Large intestine (tissue), 3 donors: ENCODE results near the gene PHF2. TPM values are rescaled to one million over a fixed set of nuclear protein-coding genes. Genes with fewer than 3 reads are reported as not detected.

Experiments used
- DNase-seq, 2 donors: peaks; one replicate each; pipeline versions ENCODE4 v3.0.0 to v3.0.0-alpha.2; 2013
- H3K27ac ChIP-seq: one replicate; pipeline ENCODE4 v1.5.1; 2013; ENCODE audit warnings: low read length
- H3K27me3 ChIP-seq: 2 replicates; pipeline ENCODE4 v1.6.1; 2013; ENCODE audit warnings: low read length; ENCODE audit not compliant: control insufficient read depth, insufficient read depth
- H3K36me3 ChIP-seq: 2 replicates; pipeline ENCODE4 v1.6.1; 2013; ENCODE audit warnings: low read length; ENCODE audit not compliant: control insufficient read depth, insufficient read depth
- H3K4me1 ChIP-seq: one replicate; pipeline ENCODE4 v1.6.1; 2013; ENCODE audit warnings: low read length; ENCODE audit not compliant: control insufficient read depth, insufficient read depth
- H3K4me3 ChIP-seq: one replicate; pipeline ENCODE4 v1.5.1; 2013; ENCODE audit warnings: low read length
- H3K9me3 ChIP-seq: one replicate; pipeline ENCODE4 v1.6.1; 2013; ENCODE audit warnings: mild to moderate bottlenecking, low read depth, low read length, moderate library complexity; ENCODE audit not compliant: control insufficient read depth
- WGBS: methylation state at CpG from one replicate; pipeline ENCODE4 v1.1.5; 2013; ENCODE audit warnings: low lambda C conversion rate; ENCODE audit not compliant: insufficient coverage; 5-methylcytosine and 5-hydroxymethylcytosine counted together
- polyA plus RNA-seq: library from polyadenylated mRNA; unstranded; fragments of 120-200 nt; gene quantifications from one replicate; pipeline ENCODE4 v1.2.1, GENCODE V29; 2013

The PHF2 gene
- polyA plus RNA-seq, 1 donor = 24.9 TPM

- no peak for DNase-seq
- Histone ChIP-seq H3K36me3 (no peaks in the 10 kb centered on the region), H3K4me1 (no peaks in the 10 kb centered on the region), H3K4me3 (no peak overlapping the region), H3K27ac (no peak overlapping the region), H3K9me3 (no peaks in the 10 kb centered on the region), H3K27me3 (no peaks in the 10 kb centered on the region)
- no CpG with 5 or more reads among the region's 2 CpGs for WGBS
These were observed 133.4 kb downstream of the PHF2 start for GRCh38 chr9:93709600-93710369.

GRCh38 chr9:93710370-93710723, 134.0 kb downstream of the PHF2 start:
- DNase-seq = no peak
- no peaks in the 10 kb centered on the region for H3K9me3 ChIP-seq
- 83% methylated on average over 1 of the region's 6 CpGs for WGBS
- H3K36me3 ChIP-seq = no peaks in the 10 kb centered on the region
- H3K4me1 ChIP-seq = no peaks in the 10 kb centered on the region
- H3K27me3 ChIP-seq = no peaks in the 10 kb centered on the region
- no peak overlapping the region for H3K4me3 ChIP-seq
- no peak overlapping the region for H3K27ac ChIP-seq

- Histone ChIP-seq H3K4me3 (no peak overlapping the region), H3K27me3 (no peaks in the 10 kb centered on the region), H3K36me3 (no peaks in the 10 kb centered on the region), H3K27ac (no peak overlapping the region), H3K4me1 (no peaks in the 10 kb centered on the region), H3K9me3 (no peaks in the 10 kb centered on the region)
- DNase-seq = no peak
- no CpG with 5 or more reads among the region's 2 CpGs for WGBS
These were observed 134.6 kb downstream of the PHF2 start for GRCh38 chr9:93711002-93711401.

GRCh38 chr9:93712896-93713295, 136.5 kb downstream of the PHF2 start:
- Histone ChIP-seq H3K4me3 (no peak overlapping the region), H3K36me3 (no peaks in the 10 kb centered on the region), H3K9me3 (no peaks in the 10 kb centered on the region), H3K27ac (no peak overlapping the region), H3K27me3 (no peaks in the 10 kb centered on the region), H3K4me1 (no peaks in the 10 kb centered on the region)
- no CpG with 5 or more reads among the region's 9 CpGs for WGBS
- DNase-seq = no peak

- Histone ChIP-seq H3K4me1 (no peaks in the 10 kb centered on the region), H3K4me3 (no peak overlapping the region), H3K36me3 (no peaks in the 10 kb centered on the region), H3K27me3 (no peaks in the 10 kb centered on the region), H3K9me3 (no peaks in the 10 kb centered on the region), H3K27ac (no peak overlapping the region)
- DNase-seq = no peak
- no CpG with 5 or more reads among the region's 4 CpGs for WGBS
These were observed 137.3 kb downstream of the PHF2 start for GRCh38 chr9:93713716-93714115.

GRCh38 chr9:93721417-93721965, 145.1 kb downstream of the PHF2 start:
- no CpG with 5 or more reads among the region's 13 CpGs for WGBS
- Histone ChIP-seq H3K9me3 (no peaks in the 10 kb centered on the region), H3K4me1 (no peaks in the 10 kb centered on the region), H3K27me3 (no peaks in the 10 kb centered on the region), H3K36me3 (no peaks in the 10 kb centered on the region), H3K4me3 (no peak overlapping the region), H3K27ac (no peak overlapping the region)
- DNase-seq = no peak

- no peak overlapping the region for H3K4me3 ChIP-seq
- WGBS = 73% methylated on average over 2 of the region's 4 CpGs
These were observed 148.5 kb downstream of the PHF2 start for GRCh38 chr9:93724852-93725251.

GRCh38 chr9:93725382-93725781, 149.0 kb downstream of the PHF2 start:
- Histone ChIP-seq H3K4me1 (no peaks in the 10 kb centered on the region), H3K27ac (no peak overlapping the region), H3K9me3 (no peaks in the 10 kb centered on the region), H3K36me3 (no peaks in the 10 kb centered on the region), H3K27me3 (peaks cover 12% of the 10 kb centered on the region), H3K4me3 (no peak overlapping the region)
- no peak for DNase-seq
- WGBS = no CpG with 5 or more reads among the region's 6 CpGs

More at GRCh38 chr9:93724852-93725251, 148.5 kb downstream of the PHF2 start:
- Histone ChIP-seq H3K4me1 (no peaks in the 10 kb centered on the region), H3K27me3 (peaks cover 10% of the 10 kb centered on the region), H3K9me3 (no peaks in the 10 kb centered on the region), H3K36me3 (no peaks in the 10 kb centered on the region), H3K27ac (no peak overlapping the region)
- no peak for DNase-seq

GRCh38 chr9:93726147-93726546, 149.8 kb downstream of the PHF2 start:
- no peaks in the 10 kb centered on the region for H3K9me3 ChIP-seq
- WGBS = no CpG with 5 or more reads among the region's 7 CpGs
- H3K27ac ChIP-seq = no peak overlapping the region
- peaks cover 18% of the 10 kb centered on the region for H3K27me3 ChIP-seq
- H3K36me3 ChIP-seq = no peaks in the 10 kb centered on the region
- no peak for DNase-seq
- no peaks in the 10 kb centered on the region for H3K4me1 ChIP-seq
- no peak overlapping the region for H3K4me3 ChIP-seq
